ENCODE measurements around the gene CDC42EP4.
"Not testable (repeated sequence)": the region's sequence is repeated elsewhere in the genome, so short reads cannot be mapped to it uniquely, and the experiment has no call there.

The CDC42EP4 gene

DNA sequence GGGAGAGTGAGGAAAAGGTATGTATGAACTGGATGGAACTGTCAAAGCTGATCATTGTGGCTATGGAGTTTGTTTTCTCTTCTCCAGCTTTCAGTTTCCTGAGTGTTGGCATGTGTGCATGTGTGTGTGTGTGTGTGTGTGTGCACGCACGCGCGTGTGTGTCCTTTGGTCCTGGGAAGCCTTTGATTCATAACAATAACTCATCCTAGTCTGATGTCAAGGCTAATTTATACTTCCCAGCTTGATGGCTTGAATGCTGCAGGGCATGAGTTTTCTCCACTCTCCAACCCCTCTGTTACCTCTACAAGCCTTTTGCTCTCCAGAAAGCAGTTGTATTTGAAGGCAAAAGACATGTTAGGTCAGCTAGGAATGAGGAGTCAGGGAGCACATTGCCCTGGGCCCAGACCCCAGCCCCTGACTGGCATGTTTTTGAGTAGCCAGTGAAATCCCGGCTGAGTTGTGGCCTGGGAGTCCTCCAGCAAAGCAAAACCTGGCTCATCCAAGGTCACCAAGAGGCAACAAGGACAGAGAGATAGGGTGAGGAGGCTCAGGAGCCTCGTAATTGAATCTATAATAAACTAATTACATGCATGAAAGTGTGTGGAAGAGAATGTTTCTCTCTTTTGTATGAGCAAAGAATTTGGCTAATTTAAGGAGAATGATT lies 8.9 kb upstream of the CDC42EP4 start:
- DNase-seq (ENCODE audit: low spot score) = no peak

DNA sequence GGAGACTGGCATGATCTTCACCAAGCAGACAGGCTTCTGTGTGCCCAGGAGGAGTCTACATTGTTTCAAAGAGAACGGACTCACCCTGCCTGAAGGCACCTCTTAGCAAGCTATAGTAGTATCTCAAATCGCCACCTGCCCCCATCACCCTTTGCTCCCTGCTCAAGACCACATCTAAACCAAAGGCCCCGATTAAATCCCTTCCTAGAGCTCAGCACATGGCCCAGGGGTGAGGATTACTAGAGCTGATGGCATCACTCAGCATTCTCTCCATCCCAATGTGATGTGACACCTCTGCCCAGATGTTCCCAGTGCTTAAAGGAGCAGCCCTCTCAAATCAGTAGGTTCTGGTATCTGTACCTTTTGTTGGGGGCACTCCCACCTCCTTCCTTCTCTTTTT lies 8.0 kb upstream of the CDC42EP4 start:
- DNase-seq (ENCODE audit: low spot score) = no peak

DNA sequence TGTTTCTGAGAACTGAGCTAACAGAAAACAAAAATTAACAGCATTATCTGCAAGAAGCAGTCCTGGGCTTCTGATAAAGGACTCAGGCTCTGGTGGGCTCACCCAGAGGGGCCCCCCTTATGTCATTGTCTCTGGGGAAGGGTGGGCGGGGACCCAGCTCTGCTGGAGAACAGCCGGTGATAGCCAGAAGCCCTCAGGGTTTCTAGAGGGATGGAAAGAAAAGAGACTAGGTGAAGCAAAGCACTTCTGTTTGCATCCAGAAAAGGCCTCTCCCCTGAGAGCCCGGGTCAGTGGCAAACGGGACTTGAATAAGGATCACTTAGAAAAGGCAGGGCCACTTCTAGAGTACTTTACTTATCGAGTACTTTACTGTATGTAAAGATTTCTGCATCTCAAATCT lies 7.0 kb upstream of the CDC42EP4 start:
- DNase-seq (ENCODE audit: low spot score) = no peak

GRCh38 chr17:73318427-73318813 lies 6.6 kb upstream of the CDC42EP4 start:
- DNase-seq (ENCODE audit: low spot score) = no peak

DNA sequence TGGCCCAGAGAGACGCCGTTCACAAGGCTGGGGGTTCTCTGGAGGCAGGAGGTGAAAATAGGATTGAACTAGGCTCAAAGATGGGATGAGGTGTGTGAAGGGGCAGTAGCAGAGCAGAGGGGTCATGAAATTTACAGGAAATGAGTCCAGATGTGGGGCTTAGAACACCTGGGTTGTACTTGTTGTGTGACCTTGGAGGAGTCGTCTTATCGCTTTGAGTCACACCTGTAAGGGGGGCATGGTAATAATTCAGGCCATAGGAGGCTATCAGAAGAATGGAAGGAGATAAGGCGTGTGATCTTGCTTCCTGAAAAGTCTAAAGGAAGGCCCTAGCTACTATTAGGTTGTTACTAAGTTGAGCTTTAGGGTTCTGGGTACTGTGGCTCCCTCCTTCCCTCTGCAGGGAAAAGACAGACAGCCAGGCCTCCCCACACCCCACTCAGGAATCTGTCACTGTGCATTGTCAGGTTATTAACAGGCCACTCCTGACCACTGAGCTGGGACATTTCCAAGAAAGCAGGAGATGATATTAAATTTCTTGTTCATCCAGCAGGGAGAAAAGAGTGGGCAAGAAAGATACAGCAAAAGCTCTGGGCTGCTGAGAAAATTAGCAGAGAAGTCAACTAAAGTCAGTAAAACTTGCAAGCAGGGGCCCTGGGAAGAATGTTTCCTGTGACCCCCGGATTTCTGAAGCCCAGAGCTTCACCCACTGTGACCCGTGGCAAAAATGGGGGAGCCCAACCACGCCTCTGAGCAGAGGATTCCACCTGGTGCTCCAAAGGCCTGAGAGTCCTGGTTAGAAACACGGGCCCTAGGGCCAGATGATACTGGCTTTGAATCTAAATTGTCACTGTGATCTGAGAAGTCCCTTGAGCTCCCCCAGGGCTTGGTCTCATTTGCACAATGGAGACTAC lies 6.0 kb upstream of the CDC42EP4 start:
- no peak for DNase-seq (ENCODE audit: low spot score)

- DNase-seq (ENCODE audit: low spot score) = no peak
Observed at GRCh38 chr17:73316919-73317505, 5.2 kb upstream of the CDC42EP4 start.

GRCh38 chr17:73315471-73315870 lies 3.7 kb upstream of the CDC42EP4 start:
- DNase-seq (ENCODE audit: low spot score) = no peak

DNA sequence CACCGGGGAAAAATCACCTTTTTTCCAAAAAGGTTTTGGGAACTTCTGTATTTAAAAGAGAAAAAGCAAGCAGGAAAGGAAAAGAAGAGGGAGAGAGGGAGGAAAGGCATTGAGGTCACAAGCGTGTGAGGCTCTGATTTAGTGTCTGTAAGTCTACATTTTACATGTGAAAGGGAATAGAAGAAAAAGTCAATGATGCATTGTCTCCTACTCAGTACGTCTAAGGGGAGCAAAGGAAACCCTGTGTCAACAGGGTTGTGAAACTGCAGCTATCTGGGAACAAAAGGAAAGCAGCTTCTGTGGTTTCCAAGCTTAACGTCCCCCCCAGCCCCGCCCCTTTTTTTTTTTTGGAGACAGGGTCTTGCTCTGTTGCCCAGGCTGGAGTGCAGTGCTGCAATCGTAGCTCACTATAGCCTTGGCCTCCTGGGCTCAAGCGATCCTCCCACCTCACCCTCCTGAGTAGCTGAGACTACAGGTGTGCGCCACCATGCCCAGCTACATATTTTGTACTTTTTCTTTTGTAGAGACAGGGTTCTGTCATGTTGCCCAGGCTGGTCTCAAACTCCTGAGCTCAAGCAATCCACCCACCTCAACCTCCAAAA lies 1.8 kb upstream of the CDC42EP4 start:
- DNase-seq (ENCODE audit: low spot score) = no peak

GRCh38 chr17:73312887-73313286 lies 1.1 kb upstream of the CDC42EP4 start:
- DNase-seq (ENCODE audit: low spot score) = not testable (repeated sequence)

DNA sequence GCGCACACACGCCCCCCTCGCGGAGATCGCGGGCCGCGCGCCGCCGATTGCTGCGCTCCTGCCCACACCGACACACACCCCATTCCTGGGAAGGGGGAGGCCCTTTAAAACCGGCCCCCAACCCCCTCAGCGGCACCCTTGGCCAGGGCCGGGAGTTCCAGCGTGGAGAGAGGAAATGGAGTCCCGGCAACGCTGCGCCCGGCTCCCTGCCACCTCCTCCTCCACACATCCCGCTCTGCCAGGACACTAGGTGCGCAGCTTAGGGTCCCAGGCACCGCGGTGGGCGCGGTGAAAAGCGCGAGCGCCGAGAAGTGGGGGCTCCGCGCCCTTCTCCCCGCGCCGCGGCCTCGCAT lies 397 bp downstream of the CDC42EP4 start:
- DNase-seq (ENCODE audit: low spot score) = no peak

GRCh38 chr17:73309727-73310596 lies 1.8 kb downstream of the CDC42EP4 start:
- no peak for DNase-seq (ENCODE audit: low spot score)

DNA sequence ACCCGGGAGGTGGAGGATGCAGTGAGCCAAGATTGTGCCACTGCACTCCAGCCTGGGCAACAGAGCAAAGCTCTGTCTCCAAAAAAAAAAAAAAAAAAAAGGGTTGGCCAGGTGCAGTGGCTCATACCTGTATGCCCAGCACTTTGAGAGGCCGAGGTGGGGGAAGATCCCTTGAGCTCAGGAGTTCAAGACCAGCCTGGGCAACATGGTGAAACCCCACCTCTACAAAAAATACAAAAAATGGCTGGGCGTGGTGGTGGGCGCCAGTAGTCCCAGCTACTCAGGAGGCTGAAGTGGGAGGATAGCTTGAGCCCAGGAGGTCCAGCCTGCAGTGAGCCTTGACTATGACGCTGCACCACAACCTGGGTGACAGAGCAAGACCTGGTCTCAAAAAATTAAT lies 2.8 kb downstream of the CDC42EP4 start:
- not testable (repeated sequence) for DNase-seq (ENCODE audit: low spot score)

DNA sequence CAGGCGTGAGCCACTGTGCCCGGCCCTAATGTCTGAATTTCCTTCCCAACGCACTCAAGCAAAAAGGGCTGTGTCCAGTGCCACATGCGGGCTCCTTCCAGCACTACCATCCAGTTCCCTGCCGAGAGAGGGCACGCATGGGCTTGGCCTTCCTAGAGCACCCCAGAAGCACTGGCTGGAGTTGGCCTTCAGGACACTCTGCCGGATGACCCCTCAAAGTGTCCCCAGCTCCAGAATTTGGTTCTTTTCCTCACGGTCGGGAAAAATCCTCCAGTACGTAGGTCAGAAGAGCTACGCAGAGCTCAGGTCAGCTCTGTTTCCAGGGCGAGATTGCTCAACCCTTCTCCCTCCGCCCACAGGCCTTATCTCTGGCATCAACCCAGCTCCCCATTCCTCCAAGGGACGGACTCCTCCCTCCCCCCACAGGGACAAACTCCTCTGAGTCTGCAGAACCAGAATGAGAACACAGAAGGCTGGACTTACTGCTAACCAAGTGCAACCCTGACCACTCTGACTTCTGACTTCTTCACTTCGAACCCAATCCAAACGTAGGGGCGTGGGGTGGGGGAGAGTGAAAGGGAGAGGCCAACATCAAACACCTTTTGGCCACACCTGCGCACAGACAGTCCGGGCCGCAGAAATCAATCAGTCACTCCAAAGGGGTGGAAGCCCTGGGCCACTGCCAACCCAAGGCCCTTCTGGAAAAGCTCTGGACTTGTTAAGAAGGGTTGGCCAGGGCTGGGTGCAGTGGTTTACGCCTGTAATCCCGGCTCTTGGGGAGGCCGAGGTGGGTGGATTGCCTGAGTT lies 3.6 kb downstream of the CDC42EP4 start:
- DNase-seq (ENCODE audit: low spot score) = peak; percentile 41

- no peak for DNase-seq (ENCODE audit: low spot score)
Observed at GRCh38 chr17:73307130-73307529, 4.7 kb downstream of the CDC42EP4 start.

DNA sequence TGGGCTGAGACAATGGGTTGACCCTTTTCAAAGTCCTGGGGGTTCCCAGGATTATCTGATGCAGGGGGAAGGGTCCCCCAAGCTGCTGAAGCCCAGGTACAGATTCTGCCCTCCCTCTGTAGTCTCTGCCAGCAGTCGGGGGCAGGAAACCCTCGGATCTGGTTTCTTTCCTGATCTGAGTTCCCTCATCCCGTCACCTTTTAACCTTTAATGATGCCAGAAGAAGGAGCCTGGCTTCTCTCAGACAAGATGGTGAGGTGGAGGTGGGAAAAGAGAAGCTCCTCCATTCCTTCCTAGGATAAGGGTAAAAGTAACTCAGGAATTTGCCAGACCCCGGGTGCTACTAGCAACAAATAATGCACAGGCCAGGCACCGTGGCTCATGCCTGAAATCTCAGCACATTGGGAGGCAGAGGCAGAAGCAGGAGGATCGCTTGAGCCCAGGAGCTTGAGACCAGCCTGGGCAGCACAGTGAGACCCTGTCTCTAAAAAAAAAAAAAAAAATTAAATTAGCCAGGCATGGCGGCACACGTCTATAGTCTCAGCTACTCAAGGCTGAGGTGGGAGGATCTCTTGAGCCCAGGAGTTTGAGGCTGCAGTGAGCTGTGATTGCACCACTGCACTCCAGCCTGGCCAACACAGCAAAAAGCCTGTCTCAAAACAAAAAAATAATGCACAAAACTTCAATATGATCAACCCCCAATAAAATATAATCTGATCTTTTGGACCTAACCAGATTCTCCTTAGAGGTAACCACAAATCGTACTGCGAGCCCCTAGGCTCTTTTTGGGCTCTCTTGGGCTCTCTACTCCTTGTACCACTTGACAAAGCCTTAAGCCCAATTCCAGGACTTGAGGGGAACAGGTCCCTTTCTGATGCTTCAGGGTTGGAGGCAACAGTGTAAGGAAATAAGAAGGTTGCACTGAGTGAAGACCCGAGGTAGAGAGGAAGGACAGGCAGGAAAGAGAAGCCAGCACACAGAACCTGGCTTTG lies 5.7 kb downstream of the CDC42EP4 start:
- DNase-seq (ENCODE audit: low spot score) = no peak

DNA sequence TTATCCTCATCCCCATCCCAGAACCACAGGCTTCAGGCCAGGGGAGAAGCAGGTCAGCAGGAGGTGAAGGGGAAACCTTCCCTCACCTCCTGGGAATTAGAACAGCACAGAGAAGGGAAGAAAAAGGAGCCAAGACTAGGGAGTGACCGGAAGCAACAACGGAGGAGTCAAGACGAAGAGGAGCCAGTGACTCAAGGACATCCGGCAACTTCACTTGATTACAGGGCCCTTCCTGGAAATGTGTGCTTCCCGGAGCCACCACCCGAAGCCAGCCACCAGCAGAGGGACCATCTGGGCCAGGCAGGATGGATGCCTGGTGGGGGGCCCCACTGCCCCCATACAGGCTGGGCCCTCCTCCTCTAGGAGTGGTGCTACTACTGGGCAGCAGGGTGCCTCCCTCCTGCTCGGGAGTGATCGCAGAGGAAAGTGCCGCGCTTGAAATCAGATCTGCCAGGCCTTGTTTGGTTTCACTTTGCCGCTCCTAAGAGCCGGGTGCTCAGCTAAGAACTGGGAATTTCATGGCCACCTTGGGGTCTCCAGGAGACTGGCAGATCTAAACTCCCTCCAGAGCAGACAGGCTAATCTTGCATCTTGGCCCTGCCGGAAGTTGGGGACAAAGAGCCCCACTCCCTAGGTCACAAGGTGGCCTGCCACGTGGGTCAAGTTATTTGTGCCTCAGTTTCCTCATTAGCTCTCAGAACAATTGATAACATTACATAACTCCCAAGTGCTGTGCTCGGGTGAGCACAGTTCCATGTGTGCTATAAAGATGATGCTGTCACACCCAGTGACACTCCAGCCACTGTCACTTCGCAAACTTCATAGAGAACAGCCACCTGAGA lies 6.6 kb downstream of the CDC42EP4 start:
- DNase-seq (ENCODE audit: low spot score) = peak; percentile 75

DNA sequence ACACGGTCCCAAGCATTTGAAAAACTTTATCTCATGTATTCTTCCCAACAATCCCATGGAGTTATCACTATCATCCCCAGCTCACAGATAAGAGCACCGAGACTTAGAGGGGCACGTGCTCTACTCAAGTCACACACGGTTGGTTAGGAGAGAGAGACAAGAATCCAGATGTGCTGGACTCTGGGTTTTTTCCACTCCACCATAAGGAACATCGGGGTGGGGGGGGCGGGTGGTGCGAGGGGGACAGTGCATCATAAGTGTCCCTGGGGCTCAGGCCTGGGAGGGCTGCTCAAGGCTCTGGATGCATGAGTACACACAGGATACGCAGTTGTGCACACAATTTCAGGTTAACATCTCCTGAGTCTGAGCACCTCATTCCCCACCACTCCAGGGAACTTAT lies 7.4 kb downstream of the CDC42EP4 start:
- DNase-seq (ENCODE audit: low spot score) = no peak

DNA sequence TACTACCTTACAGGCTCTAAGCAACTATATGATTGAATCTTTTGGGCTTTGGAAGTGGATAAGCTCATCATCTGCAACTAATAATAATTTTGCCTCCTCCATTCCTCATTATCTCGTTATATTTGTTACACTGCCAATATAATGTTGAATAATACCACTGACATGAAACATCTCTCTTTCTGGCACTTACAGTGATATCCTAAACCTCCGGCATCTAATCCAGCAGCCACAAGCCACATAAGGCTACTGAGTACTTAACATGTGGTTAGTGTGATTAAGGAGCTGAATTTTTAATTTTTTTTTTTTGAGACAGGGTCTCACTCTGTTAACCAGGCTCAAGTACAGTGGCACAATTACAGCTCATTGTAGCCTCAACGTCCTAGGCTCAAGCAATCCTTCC lies 9.6 kb downstream of the CDC42EP4 start:
- DNase-seq (ENCODE audit: low spot score) = peak; percentile 69

GRCh38 chr17:73301369-73301768 lies 10.4 kb downstream of the CDC42EP4 start:
- DNase-seq (ENCODE audit: low spot score) = no peak

Measured in GM03348 (cell line).